ENCODE measurements around the gene NYAP2.

DNA sequence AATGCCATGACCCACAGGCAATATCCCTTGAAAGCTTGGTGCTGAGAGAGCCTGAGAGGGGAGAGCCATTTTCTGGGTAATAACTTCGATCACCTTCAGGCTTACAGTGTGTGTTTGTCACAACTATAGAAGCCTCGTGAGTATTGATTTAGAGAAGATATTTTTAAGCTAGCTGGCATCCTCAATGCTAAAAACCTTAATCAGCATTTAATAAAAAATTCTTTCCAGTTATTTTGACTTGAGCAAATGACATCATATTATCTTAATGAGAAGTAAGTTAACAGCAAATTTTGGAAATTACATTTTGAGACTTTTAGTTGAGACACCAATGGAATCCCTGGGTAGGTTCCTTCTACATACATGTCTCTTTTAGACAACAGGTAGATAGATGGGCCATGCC, 283.7 kb downstream of the NYAP2 start:
- TF ChIP-seq POLR2A (IDR thresholded peaks at IDR 0.05) = no peak
- TF ChIP-seq CTCF (IDR thresholded peaks at IDR 0.05) = no peak
